ENCODE measurements around the gene MLLT10. TPM values are rescaled to one million over a fixed set of nuclear protein-coding genes. Genes with fewer than 3 reads are reported as not detected.

MLLT10 gene
- total and polyA plus RNA-seq, 10 of the 15 experiments (the other 5 are each of a cell fraction or from before 2014, with no cell fraction given): 8.7 to 61.1 (median 28.5) TPM

- WGBS (ENCODE audit: insufficient coverage, insufficient replicate concordance, low lambda C conversion rate, missing lambda C conversion rate): 91% methylated on average over 10 of the region's 10 CpGs
- no peak overlapping the region for H2AFZ ChIP-seq (ENCODE audit: control insufficient read depth, low read depth, low read length)
- BruUV-seq (replicated peaks): no TSS peak
- H3K27ac ChIP-seq (ENCODE audit: control insufficient read depth, insufficient read depth): no peak overlapping the region
- SMC1A ChIA-PET (ENCODE audit: uncharacterized antibody, unreplicated experiment): interaction anchor here (0.7 to 4.1 kb wide), 10 partner anchors 12 to 454 kb away, joined by 3 to 19 read pairs (median 4); no protein-coding TSS in a partner anchor
- RAD21 ChIA-PET (ENCODE audit: unreplicated experiment): interaction anchor here (0.5 to 2.0 kb wide), 6 partner anchors 67 to 292 kb away, joined by 3 to 22 read pairs (median 6); no protein-coding TSS in a partner anchor
- H3K4me3 ChIP-seq: no peak overlapping the region
- intact Hi-C loops (cut with micrococcal nuclease; ENCODE audit: unreplicated experiment): loop anchor here (2.0 to 10.0 kb wide), 3 partner anchors 237 to 657 kb away; no protein-coding TSS in a partner anchor
- no peak overlapping the region for H3K9ac ChIP-seq (ENCODE audit: control insufficient read depth, insufficient read depth, low read length)
- H3K79me2 ChIP-seq (ENCODE audit: control insufficient read depth, insufficient read depth, low read length): no peaks in the 10 kb centered on the region
- in situ Hi-C loops (cut with MboI): loop anchor here (25.0 kb wide), 1 partner anchor 870 kb away; no protein-coding TSS in a partner anchor
- H3K4me2 ChIP-seq (ENCODE audit: control insufficient read depth, insufficient read depth): no peak overlapping the region
- peaks cover 7 to 8% of the 10 kb centered on the region in 2 experiments for H3K36me3 ChIP-seq (ENCODE audit: control insufficient read depth in 2 of 2, insufficient read depth in 2 of 2, low read length in 1 of 2)
- peak; percentile 82 for ATAC-seq
- DNase-seq (ENCODE audit: low read depth, low spot score): no peak
- H3K4me1 ChIP-seq (ENCODE audit: control insufficient read depth, insufficient read depth, low read length): no peaks in the 10 kb centered on the region
- H3K27me3 ChIP-seq (replicated peaks in 1 of 2; ENCODE audit: control insufficient read depth in 2 of 2, insufficient read depth in 2 of 2, low read length in 1 of 2): no peaks in the 10 kb centered on the region
- FAIRE-seq: no peak
- no peaks in the 10 kb centered on the region for H4K20me1 ChIP-seq (ENCODE audit: control insufficient read depth, insufficient read depth)
- no peaks in the 10 kb centered on the region for H3K9me3 ChIP-seq (replicated peaks; ENCODE audit: control insufficient read depth, insufficient read depth, low read length)
- POLR2A ChIA-PET: interaction anchor here (1.0 kb wide), 1 partner anchor 237 kb away, joined by 3 read pairs; no protein-coding TSS in a partner anchor
- CTCF ChIA-PET: interaction anchor here (0.6 to 6.9 kb wide), 22 partner anchors 8 to 657 kb away, joined by 3 to 66 read pairs (median 4); partner anchors contain the start of gene SKIDA1
- TF ChIP-seq YY1 (IDR thresholded peaks at IDR 0.05; ENCODE audit: low read depth, low read length) (peak; percentile 69), EGR1 (IDR thresholded peaks at IDR 0.05; ENCODE audit: borderline replicate concordance in 1 of 2, low read depth in 2 of 2, low read length in 2 of 2) (no peak), SIX5 (IDR thresholded peaks at IDR 0.05; ENCODE audit: low read depth, low read length, severe bottlenecking) (no peak), POLR2AphosphoS5 (IDR thresholded peaks at IDR 0.05; ENCODE audit: low read length) (no peak), SMAD1 (IDR thresholded peaks at IDR 0.05; ENCODE audit: low read depth, partially characterized antibody) (no peak), SIN3A (IDR thresholded peaks at IDR 0.05; ENCODE audit: low read depth, low read length) (no peak), ESRRA (IDR thresholded peaks at IDR 0.05; ENCODE audit: low read length) (no peak), BCL3 (IDR thresholded peaks at IDR 0.05; ENCODE audit: borderline replicate concordance, insufficient read depth, low read depth, low read length, poor library complexity, severe bottlenecking) (no peak), RAD21 (IDR thresholded peaks at IDR 0.05; ENCODE audit: insufficient read depth, low read depth, low read length) (peak; percentile 92), HDAC6 (IDR thresholded peaks at IDR 0.05; ENCODE audit: unreplicated experiment) (no peak), ETV6 (conservative IDR thresholded peaks at IDR 0.05 in 1 of 2, IDR thresholded peaks at IDR 0.05 in 1 of 2; ENCODE audit: borderline replicate concordance in 1 of 2, low read depth in 1 of 2) (no peak), TARDBP (IDR thresholded peaks at IDR 0.05; ENCODE audit: borderline replicate concordance) (no peak), SMC3 (IDR thresholded peaks at IDR 0.05; ENCODE audit: borderline replicate concordance, low read length) (peak; percentile 73), MXI1 (IDR thresholded peaks at IDR 0.05; ENCODE audit: low read depth, low read length) (no peak), CBFB (IDR thresholded peaks at IDR 0.05; ENCODE audit: low read depth) (no peak), CREM (IDR thresholded peaks at IDR 0.05; ENCODE audit: low read depth) (0 out of 2 replicates have a peak, but pooled peaks have one; percentile 12), ZNF274 (IDR thresholded peaks at IDR 0.05; ENCODE audit: insufficient read depth, insufficient read length) (no peak)
- TF ChIP-seq, protein P1, sequence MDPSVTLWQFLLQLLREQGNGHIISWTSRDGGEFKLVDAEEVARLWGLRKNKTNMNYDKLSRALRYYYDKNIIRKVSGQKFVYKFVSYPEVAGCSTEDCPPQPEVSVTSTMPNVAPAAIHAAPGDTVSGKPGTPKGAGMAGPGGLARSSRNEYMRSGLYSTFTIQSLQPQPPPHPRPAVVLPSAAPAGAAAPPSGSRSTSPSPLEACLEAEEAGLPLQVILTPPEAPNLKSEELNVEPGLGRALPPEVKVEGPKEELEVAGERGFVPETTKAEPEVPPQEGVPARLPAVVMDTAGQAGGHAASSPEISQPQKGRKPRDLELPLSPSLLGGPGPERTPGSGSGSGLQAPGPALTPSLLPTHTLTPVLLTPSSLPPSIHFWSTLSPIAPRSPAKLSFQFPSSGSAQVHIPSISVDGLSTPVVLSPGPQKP (IDR thresholded peaks at IDR 0.05; ENCODE audit: low read depth, low read length): no peak
- TF ChIP-seq, protein P2, sequence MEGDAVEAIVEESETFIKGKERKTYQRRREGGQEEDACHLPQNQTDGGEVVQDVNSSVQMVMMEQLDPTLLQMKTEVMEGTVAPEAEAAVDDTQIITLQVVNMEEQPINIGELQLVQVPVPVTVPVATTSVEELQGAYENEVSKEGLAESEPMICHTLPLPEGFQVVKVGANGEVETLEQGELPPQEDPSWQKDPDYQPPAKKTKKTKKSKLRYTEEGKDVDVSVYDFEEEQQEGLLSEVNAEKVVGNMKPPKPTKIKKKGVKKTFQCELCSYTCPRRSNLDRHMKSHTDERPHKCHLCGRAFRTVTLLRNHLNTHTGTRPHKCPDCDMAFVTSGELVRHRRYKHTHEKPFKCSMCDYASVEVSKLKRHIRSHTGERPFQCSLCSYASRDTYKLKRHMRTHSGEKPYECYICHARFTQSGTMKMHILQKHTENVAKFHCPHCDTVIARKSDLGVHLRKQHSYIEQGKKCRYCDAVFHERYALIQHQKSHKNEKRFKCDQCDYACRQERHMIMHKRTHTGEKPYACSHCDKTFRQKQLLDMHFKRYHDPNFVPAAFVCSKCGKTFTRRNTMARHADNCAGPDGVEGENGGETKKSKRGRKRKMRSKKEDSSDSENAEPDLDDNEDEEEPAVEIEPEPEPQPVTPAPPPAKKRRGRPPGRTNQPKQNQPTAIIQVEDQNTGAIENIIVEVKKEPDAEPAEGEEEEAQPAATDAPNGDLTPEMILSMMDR (IDR thresholded peaks at IDR 0.05 in 2 of 3, conservative IDR thresholded peaks at IDR 0.05 in 1 of 3; ENCODE audit: control insufficient read depth in 2 of 3, extremely low read depth in 1 of 3, insufficient read depth in 1 of 3, low read depth in 3 of 3, low read length in 3 of 3): peak; percentile 74 to 86 (median 79)
These were observed 198.2 kb downstream of the MLLT10 start for GRCh38 chr10:21732067-21732772.

All from GM12878 (cell line).